AG09319 (cell line): ENCODE measurements around the gene LRIG3.
"Not testable (repeated sequence)": the region's sequence is repeated elsewhere in the genome, so short reads cannot be mapped to it uniquely, and the experiment has no call there.

Experiments used
- DNase-seq: peaks from one replicate; pipeline ENCODE4 v3.0.0-alpha.2; 2010; ENCODE audit warnings: low read depth; ENCODE audit errors: extremely low read depth
- CTCF ChIP-seq: IDR thresholded peaks from 2 replicates; pipeline ENCODE4 v1.5.1; 2011; ENCODE audit warnings: low read depth, mild to moderate bottlenecking, inconsistent platforms, low read length, moderate library complexity

The LRIG3 gene

GRCh38 chr12:58916161-58916621 is 4.1 kb downstream of the LRIG3 start:
- TF ChIP-seq CTCF: no peak
- no peak for DNase-seq

DNA sequence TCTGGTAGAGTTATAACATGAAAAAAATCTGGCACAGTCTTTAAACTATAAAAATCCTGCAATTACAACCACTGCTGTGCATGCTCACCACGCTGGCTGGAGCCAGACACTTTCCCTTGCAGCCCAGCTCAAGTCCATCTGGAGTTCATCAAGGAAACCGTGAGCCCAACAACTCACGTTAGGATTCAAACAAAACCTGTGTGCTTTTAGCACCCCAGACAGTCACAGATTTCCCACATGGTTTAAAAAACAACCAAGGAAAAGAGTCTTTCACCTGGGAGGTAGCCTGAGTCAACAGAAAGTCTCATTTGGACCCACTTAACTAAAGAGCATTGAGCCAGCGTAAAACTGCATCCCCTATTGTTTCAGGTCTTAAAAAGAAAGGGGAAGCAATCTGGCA is 4.7 kb downstream of the LRIG3 start:
- DNase-seq: no peak
- TF ChIP-seq CTCF: no peak

DNA sequence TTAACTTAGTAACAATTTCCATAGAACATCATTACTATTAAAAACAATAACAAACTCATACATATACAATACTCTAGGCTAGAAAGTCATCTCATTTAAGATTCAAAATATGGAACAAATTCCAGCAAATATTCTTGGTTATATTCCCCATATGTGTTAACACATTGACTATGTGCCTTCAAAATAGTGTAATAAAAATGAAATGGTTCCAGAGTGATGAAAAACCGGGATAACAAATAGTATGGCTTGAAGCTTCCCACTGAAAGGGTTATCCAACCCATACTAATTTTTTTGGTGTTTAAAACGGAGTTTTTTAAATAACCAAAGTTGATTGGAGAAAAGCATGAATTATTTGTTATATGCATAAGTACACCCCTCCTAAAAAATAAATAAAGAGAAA is 5.3 kb downstream of the LRIG3 start:
- no peak for DNase-seq
- TF ChIP-seq CTCF: no peak

DNA sequence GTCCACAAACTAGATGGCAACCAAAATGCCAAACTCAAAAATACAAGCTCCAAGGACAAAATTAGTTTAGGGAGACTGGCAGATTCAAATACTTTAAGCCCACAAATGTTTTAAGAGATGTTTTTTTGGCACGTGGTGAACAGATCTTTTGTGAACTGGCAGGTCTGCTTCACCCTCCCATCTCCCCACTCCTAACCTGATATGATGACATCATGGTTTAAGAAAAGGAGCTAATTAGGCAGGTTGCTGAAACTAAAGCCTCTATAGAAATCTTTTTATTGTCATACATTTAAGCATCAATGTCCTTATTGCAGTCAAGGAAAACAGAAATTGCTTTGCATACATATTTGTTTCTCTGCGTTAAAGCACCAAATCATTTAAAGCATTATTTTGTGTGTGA is 5.8 kb downstream of the LRIG3 start:
- no peak for TF ChIP-seq CTCF
- no peak for DNase-seq

GRCh38 chr12:58907391-58907790 is 12.9 kb downstream of the LRIG3 start:
- TF ChIP-seq CTCF: no peak
- DNase-seq: no peak

GRCh38 chr12:58906917-58907316 is 13.4 kb downstream of the LRIG3 start:
- TF ChIP-seq CTCF: no peak
- DNase-seq: no peak

DNA sequence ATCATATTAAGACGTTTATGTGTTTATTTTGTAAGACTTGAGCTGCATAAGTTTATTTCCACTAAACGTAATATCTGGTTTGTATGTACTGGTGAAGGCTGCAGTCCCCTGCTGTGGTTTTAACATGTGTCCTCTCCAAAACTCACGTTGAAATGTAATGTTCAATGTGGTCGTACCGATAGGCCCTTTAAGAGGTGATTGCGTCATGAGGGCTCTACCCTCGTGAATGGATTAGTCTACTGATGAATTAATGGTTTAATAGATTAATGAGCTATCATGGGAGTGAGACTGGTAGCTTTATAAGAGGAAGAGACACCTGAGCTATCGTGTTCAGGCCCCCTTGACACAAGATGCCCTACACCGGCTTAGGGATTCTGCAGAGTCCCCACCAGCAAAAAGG is 14.9 kb downstream of the LRIG3 start:
- no peak for DNase-seq
- no peak for TF ChIP-seq CTCF

DNA sequence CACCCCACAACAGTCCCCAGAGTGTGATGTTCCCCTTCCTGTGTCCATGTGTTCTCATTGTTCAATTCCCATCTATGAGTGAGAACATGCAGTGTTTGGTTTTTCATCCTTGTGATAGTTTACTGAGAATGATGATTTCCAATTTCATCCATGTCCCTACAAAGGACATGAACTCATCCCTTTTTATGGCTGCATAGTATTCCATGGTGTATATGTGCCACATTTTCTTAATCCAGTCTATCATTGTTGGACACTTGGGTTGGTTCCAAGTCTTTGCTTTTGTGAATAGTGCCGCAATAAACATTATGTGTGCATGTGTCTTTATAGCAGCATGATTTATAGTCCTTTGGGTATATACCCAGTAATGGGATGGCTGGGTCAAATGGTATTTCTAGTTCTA is 17.6 kb downstream of the LRIG3 start:
- DNase-seq: not testable (repeated sequence)
